Activated naive CD4-positive, alpha-beta T cell treated with anti-CD3 and anti-CD28 coated beads for 36 hours (primary cell): Measurements from ENCODE around the gene IL4. TPM values are rescaled to one million over a fixed set of nuclear protein-coding genes. Genes with fewer than 3 reads are reported as not detected.

ENCODE experiments used
- CTCF ChIA-PET: fragments of 350-600 bp; sonication (Branson Sonifier 250); formaldehyde crosslinking; loops from one replicate; lab custom pipeline; 2021; ENCODE audit warnings: antibody characterized with exemption; lab: Charles Lee
- DNase-seq: peaks from one replicate; pipeline ENCODE4 v3.0.0-alpha.2; 2020
- H3K27ac Mint-ChIP-seq: one replicate; pipeline ENCODE4 v1.8.0; 2021; ENCODE audit warnings: mild to moderate bottlenecking, mixed read lengths
- H3K27me3 Mint-ChIP-seq: one replicate; pipeline ENCODE4 v1.8.0; 2021; ENCODE audit warnings: low read depth, mixed read lengths
- H3K36me3 Mint-ChIP-seq: one replicate; pipeline ENCODE4 v1.8.0; 2021; ENCODE audit warnings: low read depth, mixed read lengths
- H3K4me1 Mint-ChIP-seq: one replicate; pipeline ENCODE4 v1.8.0; 2021; ENCODE audit warnings: low read depth, mixed read lengths
- H3K4me3 Mint-ChIP-seq: one replicate; pipeline ENCODE4 v1.8.0; 2021; ENCODE audit warnings: mild to moderate bottlenecking, moderate library complexity, mixed read lengths
- H3K9me3 Mint-ChIP-seq: one replicate; pipeline ENCODE4 v1.8.0; 2021; ENCODE audit warnings: mixed read lengths
- intact Hi-C: fragments of 100-400 bp; cut with micrococcal nuclease; formaldehyde crosslinking; loops from one replicate; pipeline ENCODE4 v1.15.1; 2023
- total RNA-seq, 2 experiments: library from RNA; stranded (reverse); gene quantifications; one replicate each; pipeline ENCODE4 v1.2.3, GENCODE V29; 2021

IL4 gene
- total RNA-seq, 2 experiments from 2014 or later: not detected

- H3K4me3 Mint-ChIP-seq: no peak overlapping the region
- no peaks in the 10 kb centered on the region for H3K27me3 Mint-ChIP-seq
- intact Hi-C loops: no loop called here
- no peak for DNase-seq
- CTCF ChIA-PET: interaction anchor here (0.5 to 0.7 kb wide), 3 partner anchors 9 to 205 kb away, joined by 3 to 7 read pairs (median 3); no protein-coding TSS in a partner anchor
- no peak overlapping the region for H3K27ac Mint-ChIP-seq
- H3K4me1 Mint-ChIP-seq: peaks cover 3% of the 10 kb centered on the region
- H3K36me3 Mint-ChIP-seq: no peaks in the 10 kb centered on the region
- no peaks in the 10 kb centered on the region for H3K9me3 Mint-ChIP-seq
Observed at GRCh38 chr5:132678735-132679134, 4.9 kb downstream of the IL4 start.

DNA sequence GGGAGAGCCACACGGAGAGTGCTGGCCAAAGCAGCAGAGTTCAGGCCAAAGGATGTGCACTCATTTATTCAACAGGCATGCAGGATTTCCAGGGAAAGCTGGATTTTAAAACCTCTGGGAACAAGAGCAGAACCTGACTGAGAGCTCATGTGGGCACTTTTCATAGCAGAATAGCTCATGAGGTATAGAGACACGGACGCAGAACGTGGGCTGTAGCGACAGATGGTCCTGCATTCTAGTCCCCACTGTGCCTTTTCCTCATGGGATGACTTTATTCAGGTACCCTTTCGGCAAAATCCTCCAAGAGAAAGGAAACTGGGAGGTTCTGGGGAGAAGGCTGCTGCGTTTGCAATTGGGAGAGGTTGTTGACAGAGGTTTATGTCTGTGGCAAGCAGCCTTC is 5.4 kb downstream of the IL4 start:
- H3K27ac Mint-ChIP-seq: no peak overlapping the region
- H3K4me1 Mint-ChIP-seq: peaks cover 2% of the 10 kb centered on the region
- no peak overlapping the region for H3K4me3 Mint-ChIP-seq
- CTCF ChIA-PET: interaction anchor here (0.7 kb wide), 1 partner anchor 9 kb away, joined by 3 read pairs; no protein-coding TSS in a partner anchor
- no peaks in the 10 kb centered on the region for H3K9me3 Mint-ChIP-seq
- no peaks in the 10 kb centered on the region for H3K27me3 Mint-ChIP-seq
- no peaks in the 10 kb centered on the region for H3K36me3 Mint-ChIP-seq
- no peak for DNase-seq
- intact Hi-C loops: no loop called here

GRCh38 chr5:132679717-132680380 is 6.1 kb downstream of the IL4 start:
- CTCF ChIA-PET: interaction anchor here (0.7 kb wide), 1 partner anchor 8 kb away, joined by 3 read pairs; no protein-coding TSS in a partner anchor
- no peaks in the 10 kb centered on the region for H3K9me3 Mint-ChIP-seq
- H3K27me3 Mint-ChIP-seq: no peaks in the 10 kb centered on the region
- H3K4me3 Mint-ChIP-seq: no peak overlapping the region
- H3K36me3 Mint-ChIP-seq: no peaks in the 10 kb centered on the region
- peaks cover 3% of the 10 kb centered on the region for H3K4me1 Mint-ChIP-seq
- DNase-seq: no peak
- intact Hi-C loops: no loop called here
- H3K27ac Mint-ChIP-seq: no peak overlapping the region

- Mint-ChIP-seq H3K36me3 (no peaks in the 10 kb centered on the region), H3K9me3 (no peaks in the 10 kb centered on the region), H3K4me3 (no peak overlapping the region), H3K4me1 (peaks cover 7% of the 10 kb centered on the region), H3K27ac (no peak overlapping the region), H3K27me3 (no peaks in the 10 kb centered on the region)
- no peak for DNase-seq
- intact Hi-C loops: no loop called here
- CTCF ChIA-PET: no interaction called here
Observed at GRCh38 chr5:132680780-132681475, 7.1 kb downstream of the IL4 start.

DNA sequence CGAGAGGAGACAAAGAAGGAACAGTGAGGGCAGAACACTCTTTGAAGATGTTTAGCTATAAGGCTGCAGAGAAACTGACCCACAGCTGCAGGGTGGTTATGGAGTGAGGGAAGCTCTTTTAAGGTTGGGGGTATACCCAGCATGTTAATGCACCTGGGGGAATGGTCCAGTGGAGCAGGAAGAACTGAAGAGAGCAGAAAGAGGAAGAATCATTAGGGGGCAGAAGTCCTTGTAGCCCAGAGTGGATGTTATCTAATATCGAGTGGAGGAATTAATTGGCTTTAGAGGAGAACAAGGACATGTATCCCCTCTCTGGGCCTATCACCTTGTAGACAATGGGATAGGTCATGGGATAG is 7.7 kb downstream of the IL4 start:
- no peaks in the 10 kb centered on the region for H3K9me3 Mint-ChIP-seq
- H3K36me3 Mint-ChIP-seq: no peaks in the 10 kb centered on the region
- H3K27ac Mint-ChIP-seq: no peak overlapping the region
- CTCF ChIA-PET: interaction anchor here (0.8 kb wide), 1 partner anchor 39 kb away, joined by 3 read pairs; no protein-coding TSS in a partner anchor
- no peaks in the 10 kb centered on the region for H3K27me3 Mint-ChIP-seq
- intact Hi-C loops: no loop called here
- H3K4me1 Mint-ChIP-seq: peaks cover 7% of the 10 kb centered on the region
- DNase-seq: no peak
- no peak overlapping the region for H3K4me3 Mint-ChIP-seq

DNA sequence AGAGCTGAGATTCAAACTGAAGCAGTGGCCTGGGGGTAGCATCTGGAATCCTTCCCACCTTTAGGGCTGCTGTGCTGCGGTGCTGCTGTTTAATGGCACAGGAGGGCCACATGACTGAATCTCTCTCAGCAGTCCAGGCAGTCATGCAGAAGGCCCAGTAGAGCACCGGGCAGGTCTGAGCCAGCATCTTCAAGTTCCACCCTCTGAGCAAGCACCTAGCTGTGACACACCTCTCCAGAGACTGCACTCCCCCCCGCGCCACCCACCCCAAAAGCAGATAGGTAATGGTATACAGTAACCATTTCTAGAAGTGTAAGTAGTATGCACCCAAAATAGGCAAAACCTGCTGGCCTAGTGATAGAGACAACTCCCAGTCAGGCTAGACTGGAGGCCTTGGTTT is 8.2 kb downstream of the IL4 start:
- peaks cover 7% of the 10 kb centered on the region for H3K4me1 Mint-ChIP-seq
- no peaks in the 10 kb centered on the region for H3K36me3 Mint-ChIP-seq
- intact Hi-C loops: no loop called here
- no peaks in the 10 kb centered on the region for H3K9me3 Mint-ChIP-seq
- H3K27me3 Mint-ChIP-seq: no peaks in the 10 kb centered on the region
- DNase-seq: no peak
- H3K4me3 Mint-ChIP-seq: no peak overlapping the region
- H3K27ac Mint-ChIP-seq: no peak overlapping the region
- CTCF ChIA-PET: interaction anchor here (0.8 kb wide), 2 partner anchors 40 to 65 kb away, joined by 3 read pairs; no protein-coding TSS in a partner anchor

GRCh38 chr5:132684491-132684890 is 10.7 kb downstream of the IL4 start:
- Mint-ChIP-seq H3K27me3 (no peaks in the 10 kb centered on the region), H3K4me1 (peaks cover 26% of the 10 kb centered on the region), H3K36me3 (no peaks in the 10 kb centered on the region), H3K4me3 (no peak overlapping the region), H3K9me3 (no peaks in the 10 kb centered on the region), H3K27ac (no peak overlapping the region)
- intact Hi-C loops: no loop called here
- DNase-seq: no peak
- CTCF ChIA-PET: interaction anchor here (0.6 to 1.6 kb wide), 3 partner anchors 9 to 446 kb away, joined by 3 to 4 read pairs (median 3); no protein-coding TSS in a partner anchor

DNA sequence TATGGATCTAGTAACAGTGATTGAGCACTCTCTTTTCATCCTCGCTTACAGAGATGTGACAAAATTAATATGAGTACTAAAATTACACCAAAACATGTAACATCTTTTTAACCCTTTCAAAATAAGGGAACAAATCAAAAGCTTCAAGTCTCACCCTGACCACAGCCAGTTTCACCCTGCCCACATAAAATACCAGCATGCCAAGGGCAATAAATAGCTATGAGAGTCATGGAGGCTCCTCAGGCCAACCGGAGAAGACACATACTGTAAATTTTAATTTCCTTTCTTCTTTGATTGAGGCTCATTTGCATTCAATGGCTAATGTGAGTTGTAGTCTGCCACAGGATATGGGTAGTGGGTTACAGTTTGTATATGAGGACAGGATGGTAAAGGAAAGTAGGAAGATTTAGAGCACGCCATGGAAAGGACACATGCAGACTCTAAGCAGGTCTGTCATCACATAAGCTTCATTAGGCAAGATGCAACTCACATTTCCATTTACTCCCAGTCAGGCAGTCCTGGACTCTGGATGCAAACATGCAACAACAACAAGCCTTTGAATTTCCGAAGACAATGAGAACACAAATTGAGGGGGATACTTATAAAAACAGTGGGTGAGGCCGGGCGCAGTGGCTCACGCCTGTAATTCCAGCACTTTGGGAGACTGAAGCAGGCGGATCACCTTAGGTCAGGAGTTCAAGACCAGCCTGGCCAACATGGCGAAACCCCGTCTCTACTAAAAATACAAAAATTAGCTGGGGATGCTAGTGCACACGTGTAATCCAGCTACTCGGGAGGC is 11.3 kb downstream of the IL4 start:
- DNase-seq: peak; percentile 53
- Mint-ChIP-seq H3K4me3 (no peak overlapping the region), H3K36me3 (no peaks in the 10 kb centered on the region), H3K9me3 (no peaks in the 10 kb centered on the region), H3K27ac (no peak overlapping the region), H3K27me3 (no peaks in the 10 kb centered on the region), H3K4me1 (peaks cover 27% of the 10 kb centered on the region)
- CTCF ChIA-PET: interaction anchor here (0.6 to 1.6 kb wide), 3 partner anchors 9 to 445 kb away, joined by 3 to 4 read pairs (median 3); no protein-coding TSS in a partner anchor
- intact Hi-C loops: loop anchor here (5.0 kb wide), 1 partner anchor 393 kb away; the partner anchor contains the start of gene SLC22A4

- Mint-ChIP-seq H3K9me3 (no peaks in the 10 kb centered on the region), H3K27ac (no peak overlapping the region), H3K36me3 (no peaks in the 10 kb centered on the region), H3K27me3 (no peaks in the 10 kb centered on the region), H3K4me1 (peaks cover 27% of the 10 kb centered on the region), H3K4me3 (no peak overlapping the region)
- no peak for DNase-seq
- CTCF ChIA-PET: interaction anchor here (0.5 to 0.7 kb wide), 2 partner anchors 159 to 173 kb away, joined by 3 read pairs; no protein-coding TSS in a partner anchor
- intact Hi-C loops: loop anchor here (5.0 kb wide), 1 partner anchor 394 kb away; the partner anchor contains the start of gene SLC22A4
Observed at GRCh38 chr5:132686193-132686592, 12.4 kb downstream of the IL4 start.

DNA sequence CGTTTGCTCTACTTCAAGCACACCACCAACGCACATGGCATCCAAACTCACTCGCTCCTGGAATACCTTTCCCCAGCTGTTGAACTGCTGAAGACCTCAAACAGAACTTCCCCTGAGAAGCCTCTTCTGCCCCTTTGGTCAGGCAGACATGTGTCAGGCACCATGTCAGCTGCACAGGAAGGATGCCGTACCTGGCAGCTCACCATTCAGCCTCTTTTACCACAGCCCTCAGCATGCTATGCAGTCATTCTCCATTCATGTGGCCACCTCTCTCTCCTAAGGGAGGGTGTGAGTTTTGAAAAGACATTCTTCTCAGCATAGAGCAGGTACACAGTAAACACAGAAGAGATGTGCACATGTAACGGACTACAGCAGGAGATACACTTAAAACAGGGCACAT is 14.2 kb downstream of the IL4 start:
- Mint-ChIP-seq H3K9me3 (no peaks in the 10 kb centered on the region), H3K4me1 (peaks cover 27% of the 10 kb centered on the region), H3K4me3 (no peak overlapping the region), H3K36me3 (no peaks in the 10 kb centered on the region), H3K27me3 (no peaks in the 10 kb centered on the region), H3K27ac (peak overlapping the region; percentile 17)
- DNase-seq: peak; percentile 58
- intact Hi-C loops: loop anchor here (1.0 to 5.0 kb wide), 7 partner anchors 47 to 589 kb away; partner anchors contain the start of genes KIF3A and SLC22A4
- CTCF ChIA-PET: interaction anchor here (0.7 to 0.8 kb wide), 2 partner anchors 9 to 15 kb away, joined by 3 read pairs; no protein-coding TSS in a partner anchor

- intact Hi-C loops: loop anchor here (1.0 to 5.0 kb wide), 7 partner anchors 47 to 589 kb away; partner anchors contain the start of genes KIF3A and SLC22A4
- Mint-ChIP-seq H3K27me3 (no peaks in the 10 kb centered on the region), H3K4me3 (no peak overlapping the region)
Observed at GRCh38 chr5:132688536-132689339, 14.9 kb downstream of the IL4 start.

More at GRCh38 chr5:132688536-132689339, 14.9 kb downstream of the IL4 start:
- CTCF ChIA-PET: interaction anchor here (0.8 to 1.1 kb wide), 2 partner anchors 10 to 302 kb away, joined by 3 read pairs; no protein-coding TSS in a partner anchor
- H3K9me3 Mint-ChIP-seq: no peaks in the 10 kb centered on the region
- peak overlapping the region; percentile 17 for H3K27ac Mint-ChIP-seq
- peak; percentile 69 for DNase-seq
- no peaks in the 10 kb centered on the region for H3K36me3 Mint-ChIP-seq
- H3K4me1 Mint-ChIP-seq: peaks cover 27% of the 10 kb centered on the region
